CD4-positive, CD25-positive, alpha-beta regulatory T cell (primary cell): ENCODE results near the gene DNAJB2. TPM values are rescaled to one million over a fixed set of nuclear protein-coding genes. Genes with fewer than 3 reads are reported as not detected.

ENCODE experiments used
- ATAC-seq, 2 donors: fragments of 150-1000 bp; cut with Tn5 transposase; one replicate each; pipeline ENCODE4 v1.10.0; 2021; ENCODE audit warnings: low read depth in 2 of 2, moderate number of reproducible peaks in 2 of 2, moderate library complexity in 1 of 2
- DNase-seq, 3 donors: peaks; one replicate each; pipeline versions ENCODE4 v3.0.0 to v3.0.0-alpha.2; 2012 to 2022; ENCODE audit warnings: mixed read lengths in 1 of 3
- H3K27ac ChIP-seq: one replicate; pipeline ENCODE4 v1.7.0; 2013; ENCODE audit warnings: mild to moderate bottlenecking, low read length; ENCODE audit not compliant: insufficient read depth, poor library complexity, severe bottlenecking
- H3K27me3 ChIP-seq: one replicate; pipeline ENCODE4 v1.7.0; 2013; ENCODE audit warnings: low read length; ENCODE audit not compliant: control insufficient read depth, insufficient read depth
- H3K36me3 ChIP-seq: one replicate; pipeline ENCODE4 v1.7.0; 2013; ENCODE audit warnings: mild to moderate bottlenecking, low read length, moderate library complexity; ENCODE audit not compliant: control insufficient read depth, insufficient read depth
- H3K4me1 ChIP-seq: 2 replicates; pipeline ENCODE4 v1.7.0; 2013; ENCODE audit warnings: mild to moderate bottlenecking, low read length; ENCODE audit not compliant: insufficient read depth, control insufficient read depth, poor library complexity, severe bottlenecking
- H3K4me3 ChIP-seq: one replicate; pipeline ENCODE4 v1.7.0; 2013; ENCODE audit warnings: low read depth, mild to moderate bottlenecking, low read length, moderate library complexity
- H3K9me3 ChIP-seq, 2 experiments: 1 replicate in 1 of 2; 2 replicates in 1 of 2; pipeline ENCODE4 v1.7.0; 2013; ENCODE audit warnings: low read length in 2 of 2, mild to moderate bottlenecking in 1 of 2, moderate library complexity in 1 of 2; ENCODE audit not compliant: control insufficient read depth in 2 of 2
- H3K27ac Mint-ChIP-seq, 3 donors: one replicate each; pipeline ENCODE4 v1.8.0; 2020 to 2022; ENCODE audit warnings: mild to moderate bottlenecking in 3 of 3, mixed read lengths in 3 of 3, moderate library complexity in 2 of 3
- H3K27me3 Mint-ChIP-seq: one replicate; pipeline ENCODE4 v1.8.0; 2022; ENCODE audit warnings: mild to moderate bottlenecking, mixed read lengths
- H3K36me3 Mint-ChIP-seq: one replicate; pipeline ENCODE4 v1.8.0; 2020; ENCODE audit warnings: mixed read lengths
- H3K4me1 Mint-ChIP-seq, 4 donors: one replicate each; pipeline ENCODE4 v1.8.0; 2020 to 2022; ENCODE audit warnings: mixed read lengths in 4 of 4, mild to moderate bottlenecking in 1 of 4
- H3K4me3 Mint-ChIP-seq, 4 donors: one replicate each; pipeline ENCODE4 v1.8.0; 2020 to 2022; ENCODE audit warnings: mild to moderate bottlenecking in 4 of 4, mixed read lengths in 4 of 4, moderate library complexity in 3 of 4
- H3K9me3 Mint-ChIP-seq, 7 donors: one replicate each; pipeline ENCODE4 v1.8.0; 2020 to 2022; ENCODE audit warnings: mixed read lengths in 7 of 7, mild to moderate bottlenecking in 3 of 7, moderate library complexity in 2 of 7
- polyA plus RNA-seq, 4 donors: library from polyadenylated mRNA; unstranded; fragments of 300-500 nt; fragmentation: Illumina TruSeq; gene quantifications; one replicate each; pipeline ENCODE4 v1.2.3, GENCODE V29; 2021
- total RNA-seq: library from RNA; stranded (reverse); gene quantifications from one replicate; pipeline ENCODE4 v1.2.3, GENCODE V29; 2022

The DNAJB2 gene
- total and polyA plus RNA-seq, 5 donors from 2014 or later, result 6.0 to 133 (median 6.3) TPM

GRCh38 chr2:219314804-219315468 is 35.8 kb downstream of the DNAJB2 start:
- H3K27ac Mint-ChIP-seq, result no peak overlapping the region
- no peak overlapping the region for H3K4me3 Mint-ChIP-seq
- peaks cover 0 to 3% (median 0%) of the 10 kb centered on the region in 7 donors for H3K9me3 Mint-ChIP-seq
- H3K9me3 ChIP-seq, result no peaks in the 10 kb centered on the region
- no peaks in the 10 kb centered on the region for H3K36me3 ChIP-seq
- H3K27me3 Mint-ChIP-seq, result peaks cover 23% of the 10 kb centered on the region
- no peak overlapping the region for H3K4me3 ChIP-seq
- peaks cover 0 to 2% (median 0%) of the 10 kb centered on the region in 4 donors for H3K4me1 Mint-ChIP-seq
- H3K36me3 Mint-ChIP-seq, result peaks cover 5% of the 10 kb centered on the region
- H3K4me1 ChIP-seq, result no peaks in the 10 kb centered on the region
- H3K27ac ChIP-seq, result no peak overlapping the region
- DNase-seq (no peak), ATAC-seq (no peak)
- H3K27me3 ChIP-seq, result peaks cover 4% of the 10 kb centered on the region

GRCh38 chr2:219323434-219323833 is 44.3 kb downstream of the DNAJB2 start:
- H3K27me3 Mint-ChIP-seq, result peaks cover 10% of the 10 kb centered on the region
- peaks cover 12% of the 10 kb centered on the region for H3K27me3 ChIP-seq
- ATAC-seq, result no peak
- H3K27ac ChIP-seq, result no peak overlapping the region
- H3K9me3 ChIP-seq, result no peaks in the 10 kb centered on the region
- H3K4me3 Mint-ChIP-seq, result no peak overlapping the region
- no peaks in the 10 kb centered on the region for H3K36me3 ChIP-seq
- H3K4me3 ChIP-seq, result no peak overlapping the region
- H3K36me3 Mint-ChIP-seq, result no peaks in the 10 kb centered on the region
- peaks cover 0 to 20% (median 8%) of the 10 kb centered on the region in 4 donors for H3K4me1 Mint-ChIP-seq
- peaks cover 11% of the 10 kb centered on the region for H3K4me1 ChIP-seq
- H3K9me3 Mint-ChIP-seq, result peaks cover 0 to 3% (median 0%) of the 10 kb centered on the region in 7 donors
- no peak for DNase-seq
- no peak overlapping the region for H3K27ac Mint-ChIP-seq

GRCh38 chr2:219325136-219325535 is 46.0 kb downstream of the DNAJB2 start:
- Mint-ChIP-seq H3K4me1 (peaks cover 0 to 19% (median 8%) of the 10 kb centered on the region in 4 donors), H3K9me3 (peaks cover 0 to 4% (median 0%) of the 10 kb centered on the region in 7 donors), H3K27me3 (peaks cover 19% of the 10 kb centered on the region), H3K4me3 (no peak overlapping the region), H3K27ac (peak overlapping the region in 1 of 3 donors; percentile 12), H3K36me3 (no peaks in the 10 kb centered on the region)
- no peaks in the 10 kb centered on the region for H3K36me3 ChIP-seq
- H3K27ac ChIP-seq, result no peak overlapping the region
- DNase-seq, result no peak
- H3K4me1 ChIP-seq, result peaks cover 11% of the 10 kb centered on the region
- no peak overlapping the region for H3K4me3 ChIP-seq
- H3K9me3 ChIP-seq, result no peaks in the 10 kb centered on the region
- peaks cover 15% of the 10 kb centered on the region for H3K27me3 ChIP-seq
- ATAC-seq, result no peak

GRCh38 chr2:219325657-219326315 is 46.6 kb downstream of the DNAJB2 start:
- Histone ChIP-seq H3K4me1 (peaks cover 8% of the 10 kb centered on the region), H3K27me3 (peaks cover 15% of the 10 kb centered on the region), H3K4me3 (no peak overlapping the region), H3K27ac (no peak overlapping the region), H3K9me3 (no peaks in the 10 kb centered on the region), H3K36me3 (no peaks in the 10 kb centered on the region)
- H3K36me3 Mint-ChIP-seq, result no peaks in the 10 kb centered on the region
- DNase-seq (no peak), ATAC-seq (no peak)
- peaks cover 0 to 15% (median 7%) of the 10 kb centered on the region in 4 donors for H3K4me1 Mint-ChIP-seq
- peaks cover 0 to 4% (median 0%) of the 10 kb centered on the region in 7 donors for H3K9me3 Mint-ChIP-seq
- H3K27me3 Mint-ChIP-seq, result peaks cover 25% of the 10 kb centered on the region
- H3K4me3 Mint-ChIP-seq, result no peak overlapping the region
- H3K27ac Mint-ChIP-seq, result no peak overlapping the region

GRCh38 chr2:219327719-219328118 is 48.6 kb downstream of the DNAJB2 start:
- no peaks in the 10 kb centered on the region for H3K4me1 ChIP-seq
- H3K36me3 ChIP-seq, result no peaks in the 10 kb centered on the region
- no peak overlapping the region for H3K4me3 ChIP-seq
- DNase-seq (no peak), ATAC-seq (no peak)
- Mint-ChIP-seq H3K9me3 (peaks cover 0 to 7% (median 0%) of the 10 kb centered on the region in 7 donors), H3K36me3 (no peaks in the 10 kb centered on the region), H3K27ac (no peak overlapping the region), H3K4me1 (peaks cover 0 to 4% (median under 1%) of the 10 kb centered on the region in 4 donors), H3K4me3 (no peak overlapping the region), H3K27me3 (peaks cover 38% of the 10 kb centered on the region)
- no peaks in the 10 kb centered on the region for H3K9me3 ChIP-seq
- H3K27ac ChIP-seq, result no peak overlapping the region
- peaks cover 13% of the 10 kb centered on the region for H3K27me3 ChIP-seq

- Histone ChIP-seq H3K27ac (no peak overlapping the region), H3K4me3 (no peak overlapping the region), H3K36me3 (no peaks in the 10 kb centered on the region), H3K27me3 (peaks cover 24% of the 10 kb centered on the region), H3K4me1 (no peaks in the 10 kb centered on the region), H3K9me3 (peaks cover 9% of the 10 kb centered on the region in 2 experiments)
- ATAC-seq (no peak), DNase-seq (no peak)
- no peak overlapping the region for H3K4me3 Mint-ChIP-seq
- H3K27ac Mint-ChIP-seq, result no peak overlapping the region
- H3K9me3 Mint-ChIP-seq, result peaks cover 0 to 16% (median 9%) of the 10 kb centered on the region in 7 donors
- H3K4me1 Mint-ChIP-seq, result no peaks in the 10 kb centered on the region
- H3K36me3 Mint-ChIP-seq, result no peaks in the 10 kb centered on the region
- H3K27me3 Mint-ChIP-seq, result peaks cover 61% of the 10 kb centered on the region
Measured at GRCh38 chr2:219331560-219332213, 52.5 kb downstream of the DNAJB2 start.

- no peak for DNase-seq
- Histone ChIP-seq H3K27ac (no peak within 1 kb of the TSS), H3K4me1 (no peaks in the 10 kb centered on the region), H3K36me3 (no peaks in the 10 kb centered on the region), H3K4me3 (no peak within 1 kb of the TSS), H3K9me3 (peaks cover 9% of the 10 kb centered on the region in 2 experiments), H3K27me3 (peaks cover 24% of the 10 kb centered on the region)
- no peaks in the 10 kb centered on the region for H3K4me1 Mint-ChIP-seq
- H3K27me3 Mint-ChIP-seq, result peaks cover 63% of the 10 kb centered on the region
- no peak within 1 kb of the TSS for H3K4me3 Mint-ChIP-seq
- H3K9me3 Mint-ChIP-seq, result peaks cover 0 to 17% (median 9%) of the 10 kb centered on the region in 7 donors
- no peak within 1 kb of the TSS for H3K27ac Mint-ChIP-seq
- no peaks in the 10 kb centered on the region for H3K36me3 Mint-ChIP-seq
- ATAC-seq, result no peak
Measured at GRCh38 chr2:219332542-219332941, 53.4 kb downstream of the DNAJB2 start, which contains the start of gene RESP18. RESP18 (minus strand) TSS chr2:219332744.
